OCI-LY3 (cell line): ENCODE results near the gene AGBL4.

Experiments
- H2AFZ ChIP-seq: fragments of 200-600, 300-600 bp; shearing (Covaris generic); 2 replicates; pipeline ENCODE4 v1.6.0; 2014; ENCODE audit warnings: antibody characterized with exemption, low read depth, low read length
- H3K27ac ChIP-seq: fragments of 200-600, 300-600 bp; sonication (generic); 2 replicates; pipeline ENCODE4 v1.5.1; 2014; ENCODE audit warnings: mild to moderate bottlenecking, low read length, moderate library complexity, mixed read lengths
- H3K27me3 ChIP-seq: fragments of 200-600, 300-600 bp; sonication (generic); 2 replicates; pipeline ENCODE4 v1.6.1; 2014; ENCODE audit warnings: low read depth, low read length, mixed read lengths
- H3K36me3 ChIP-seq: fragments of 200-600, 300-600 bp; sonication (generic); replicated peaks from 2 replicates; pipeline ENCODE3; 2014; ENCODE audit warnings: low read depth, low read length, mixed read lengths
- H3K4me1 ChIP-seq: fragments of 300-600, 200-600 bp; sonication (generic); 2 replicates; pipeline ENCODE4 v1.6.1; 2014; ENCODE audit warnings: low read length, mixed read lengths
- H3K4me2 ChIP-seq: fragments of 200-600, 300-600 bp; sonication (generic); 2 replicates; pipeline ENCODE4 v1.6.1; 2014; ENCODE audit warnings: low read length, mixed read lengths
- H3K4me3 ChIP-seq: fragments of 300-600, 200-600 bp; sonication (generic); 2 replicates; pipeline ENCODE4 v1.5.1; 2014; ENCODE audit warnings: antibody characterized with exemption, mild to moderate bottlenecking, low read length, moderate library complexity
- H3K79me2 ChIP-seq: fragments of 300-600, 200-600 bp; shearing (Covaris generic); 2 replicates; pipeline ENCODE4 v1.6.1; 2014; ENCODE audit warnings: mild to moderate bottlenecking, low read length, mixed read lengths
- H3K9ac ChIP-seq: fragments of 300-600, 200-600 bp; shearing (Covaris generic); 2 replicates; pipeline ENCODE4 v1.6.0; 2014; ENCODE audit warnings: mild to moderate bottlenecking, low read length, moderate library complexity
- H3K9me3 ChIP-seq: fragments of 200-600, 300-600 bp; shearing (Covaris generic); 2 replicates; pipeline ENCODE4 v1.6.1; 2014; ENCODE audit warnings: low read length, mixed read lengths; ENCODE audit not compliant: insufficient read depth
- H4K20me1 ChIP-seq: fragments of 200-600, 300-600 bp; sonication (generic); 2 replicates; pipeline ENCODE4 v1.6.1; 2016; ENCODE audit warnings: low read length, mixed read lengths; ENCODE audit not compliant: insufficient read depth
- CTCF ChIP-seq: fragments of 200-600, 300-600 bp; sonication (generic); IDR thresholded peaks from 2 replicates; pipeline ENCODE4 v1.5.1; 2014; ENCODE audit warnings: antibody characterized with exemption, low read length, low read depth
- EZH2phosphoT487 ChIP-seq: fragments of 200-600 bp; shearing (Covaris generic); IDR thresholded peaks from 2 replicates; pipeline ENCODE4 v1.6.1; 2018; ENCODE audit warnings: antibody characterized with exemption, mixed run types, low read depth

Gene AGBL4

GRCh38 chr1:49059087-49059486 lies 964.7 kb downstream of the AGBL4 start:
- H3K9me3 ChIP-seq, result no peaks in the 10 kb centered on the region
- H3K27ac ChIP-seq, result no peak overlapping the region
- H2AFZ ChIP-seq, result no peak overlapping the region
- no peaks in the 10 kb centered on the region for H3K27me3 ChIP-seq
- no peak overlapping the region for H3K4me2 ChIP-seq
- no peaks in the 10 kb centered on the region for H3K4me1 ChIP-seq
- TF ChIP-seq EZH2phosphoT487, result no peak
- TF ChIP-seq CTCF, result no peak
- no peaks in the 10 kb centered on the region for H4K20me1 ChIP-seq
- no peak overlapping the region for H3K9ac ChIP-seq
- no peak overlapping the region for H3K4me3 ChIP-seq
- H3K79me2 ChIP-seq, result no peaks in the 10 kb centered on the region
- no peaks in the 10 kb centered on the region for H3K36me3 ChIP-seq

- Histone ChIP-seq H3K9me3 (no peaks in the 10 kb centered on the region), H3K4me3 (no peak overlapping the region), H3K79me2 (no peaks in the 10 kb centered on the region), H3K27me3 (no peaks in the 10 kb centered on the region), H3K9ac (no peak overlapping the region), H3K4me2 (no peak overlapping the region), H3K36me3 (no peaks in the 10 kb centered on the region), H2AFZ (no peak overlapping the region), H3K4me1 (no peaks in the 10 kb centered on the region), H4K20me1 (no peaks in the 10 kb centered on the region), H3K27ac (no peak overlapping the region)
- TF ChIP-seq CTCF, result no peak
- TF ChIP-seq EZH2phosphoT487, result no peak
Observed at GRCh38 chr1:49052102-49052501, 971.7 kb downstream of the AGBL4 start.

GRCh38 chr1:49051647-49052046 lies 972.1 kb downstream of the AGBL4 start:
- H2AFZ ChIP-seq, result no peak overlapping the region
- no peak overlapping the region for H3K9ac ChIP-seq
- no peaks in the 10 kb centered on the region for H3K36me3 ChIP-seq
- H3K9me3 ChIP-seq, result no peaks in the 10 kb centered on the region
- H3K4me2 ChIP-seq, result no peak overlapping the region
- H3K4me3 ChIP-seq, result no peak overlapping the region
- H3K79me2 ChIP-seq, result no peaks in the 10 kb centered on the region
- no peaks in the 10 kb centered on the region for H4K20me1 ChIP-seq
- no peaks in the 10 kb centered on the region for H3K27me3 ChIP-seq
- TF ChIP-seq CTCF (no peak), EZH2phosphoT487 (no peak)
- no peaks in the 10 kb centered on the region for H3K4me1 ChIP-seq
- H3K27ac ChIP-seq, result no peak overlapping the region

GRCh38 chr1:49050041-49050440 lies 973.7 kb downstream of the AGBL4 start:
- Histone ChIP-seq H3K4me1 (no peaks in the 10 kb centered on the region), H3K27me3 (no peaks in the 10 kb centered on the region), H3K9ac (no peak overlapping the region), H3K27ac (no peak overlapping the region), H2AFZ (no peak overlapping the region), H3K4me3 (no peak overlapping the region), H3K79me2 (no peaks in the 10 kb centered on the region), H3K9me3 (no peaks in the 10 kb centered on the region), H3K36me3 (no peaks in the 10 kb centered on the region), H4K20me1 (no peaks in the 10 kb centered on the region), H3K4me2 (no peak overlapping the region)
- TF ChIP-seq CTCF (no peak), EZH2phosphoT487 (no peak)
